ENCODE measurements around the gene RUFY2. TPM values are rescaled to one million over a fixed set of nuclear protein-coding genes. Genes with fewer than 3 reads are reported as not detected.
A peak's percentile ranks its signal among the peaks of the same experiment; 100 is the strongest.
"Not testable (repeated sequence)": the region's sequence is repeated elsewhere in the genome, so short reads cannot be mapped to it uniquely, and the experiment has no call there.

Gene RUFY2, protein sequence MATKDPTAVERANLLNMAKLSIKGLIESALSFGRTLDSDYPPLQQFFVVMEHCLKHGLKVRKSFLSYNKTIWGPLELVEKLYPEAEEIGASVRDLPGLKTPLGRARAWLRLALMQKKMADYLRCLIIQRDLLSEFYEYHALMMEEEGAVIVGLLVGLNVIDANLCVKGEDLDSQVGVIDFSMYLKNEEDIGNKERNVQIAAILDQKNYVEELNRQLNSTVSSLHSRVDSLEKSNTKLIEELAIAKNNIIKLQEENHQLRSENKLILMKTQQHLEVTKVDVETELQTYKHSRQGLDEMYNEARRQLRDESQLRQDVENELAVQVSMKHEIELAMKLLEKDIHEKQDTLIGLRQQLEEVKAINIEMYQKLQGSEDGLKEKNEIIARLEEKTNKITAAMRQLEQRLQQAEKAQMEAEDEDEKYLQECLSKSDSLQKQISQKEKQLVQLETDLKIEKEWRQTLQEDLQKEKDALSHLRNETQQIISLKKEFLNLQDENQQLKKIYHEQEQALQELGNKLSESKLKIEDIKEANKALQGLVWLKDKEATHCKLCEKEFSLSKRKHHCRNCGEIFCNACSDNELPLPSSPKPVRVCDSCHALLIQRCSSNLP
- 10 to 100 TPM; 19.0 to 33.7 (median 31.1) TPM for polyA plus RNA-seq (ENCODE audit: insufficient read length in 3 of 3)
- long read RNA-seq, donor 1, result 0 reads
- long read RNA-seq, donor 2, partial matches to known transcripts, result 0 of 2 reads
- long read RNA-seq, donor 2, other reads (novel, unspliced or antisense), result 0 of 2 reads
- long read RNA-seq, donor 3, result 0 reads
- long read RNA-seq, donor 4, partial matches to known transcripts, result 0 of 2 reads
- long read RNA-seq, donor 4, other reads (novel, unspliced or antisense), result 0 of 2 reads
- long read RNA-seq, donor 5, result 0 reads
- long read RNA-seq, donor 6, partial matches to known transcripts, result 0 of 2 reads
- long read RNA-seq, donor 6, other reads (novel, unspliced or antisense), result 0 of 2 reads
- long read RNA-seq, donor 7, full-length matches to known transcripts, result 3 of 3 reads
- long read RNA-seq, donor 7, partial matches to known transcripts, result 0 of 3 reads
- long read RNA-seq, donor 7, other reads (novel, unspliced or antisense), result 0 of 3 reads
- long read RNA-seq, donor 8, partial matches to known transcripts, result 64 of 88 reads
- long read RNA-seq, donor 8, other reads (novel, unspliced or antisense), result 22 of 88 reads
- long read RNA-seq, donor 9, partial matches to known transcripts, result 215 of 320 reads
- long read RNA-seq, donor 9, other reads (novel, unspliced or antisense), result 103 of 320 reads
- long read RNA-seq, donor 10, result 0 reads
- long read RNA-seq, donor 11, partial matches to known transcripts, result 0 of 1 reads
- long read RNA-seq, donor 11, other reads (novel, unspliced or antisense), result 0 of 1 reads
- long read RNA-seq, donor 12, partial matches to known transcripts, result 0 of 6 reads
- long read RNA-seq, donor 12, other reads (novel, unspliced or antisense), result 0 of 6 reads
- long read RNA-seq, donor 13, partial matches to known transcripts, result 0 of 3 reads
- long read RNA-seq, donor 13, other reads (novel, unspliced or antisense), result 0 of 3 reads
- long read RNA-seq, donor 14, result 0 reads
- long read RNA-seq, donor 15, result 0 reads
- long read RNA-seq, donor 16, partial matches to known transcripts, result 0 of 1 reads
- long read RNA-seq, donor 16, other reads (novel, unspliced or antisense), result 0 of 1 reads

DNA sequence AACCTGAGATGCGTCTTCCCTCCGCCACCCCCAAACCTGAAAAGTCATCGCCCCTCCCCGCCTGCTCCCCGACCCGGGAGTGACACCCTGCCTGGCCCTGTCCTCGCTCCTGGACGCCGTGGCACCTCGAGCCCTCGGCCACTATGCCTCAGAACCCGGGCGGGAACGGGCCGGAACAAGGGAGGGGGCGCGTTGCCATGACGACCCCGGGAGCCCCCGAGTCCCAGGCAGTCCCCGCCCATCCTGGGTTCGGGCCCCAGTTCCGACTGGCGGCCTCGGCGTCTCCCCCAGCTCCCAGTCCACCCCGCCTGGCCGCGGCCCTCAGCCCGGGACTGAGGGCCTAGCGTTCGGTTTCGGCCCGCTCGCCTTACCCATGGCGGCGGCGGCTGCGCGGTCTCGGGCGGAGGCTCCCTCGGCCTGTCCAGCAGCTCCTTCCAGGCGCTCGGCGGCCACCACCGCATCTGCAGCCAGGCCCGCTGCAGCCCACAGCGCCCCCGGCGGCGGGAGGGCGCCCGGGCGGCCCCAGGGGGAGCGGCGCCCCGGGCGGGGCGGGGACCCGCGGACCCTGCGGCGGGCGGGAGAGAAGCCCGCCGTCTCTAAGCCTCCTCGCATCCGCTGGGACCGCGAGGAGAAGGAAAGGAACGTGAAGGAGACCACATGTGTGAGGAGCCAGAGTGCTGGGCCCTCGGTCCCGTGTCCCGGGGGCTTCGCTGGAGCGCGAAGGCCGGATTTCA lies at the start of gene RUFY2:
TSS of gene RUFY2 (minus strand) at position 463 of the 734 bp plus-strand sequence. CDS start at position 375, 88 bp downstream.
- DNase-seq, result peak; percentile 84

DNA sequence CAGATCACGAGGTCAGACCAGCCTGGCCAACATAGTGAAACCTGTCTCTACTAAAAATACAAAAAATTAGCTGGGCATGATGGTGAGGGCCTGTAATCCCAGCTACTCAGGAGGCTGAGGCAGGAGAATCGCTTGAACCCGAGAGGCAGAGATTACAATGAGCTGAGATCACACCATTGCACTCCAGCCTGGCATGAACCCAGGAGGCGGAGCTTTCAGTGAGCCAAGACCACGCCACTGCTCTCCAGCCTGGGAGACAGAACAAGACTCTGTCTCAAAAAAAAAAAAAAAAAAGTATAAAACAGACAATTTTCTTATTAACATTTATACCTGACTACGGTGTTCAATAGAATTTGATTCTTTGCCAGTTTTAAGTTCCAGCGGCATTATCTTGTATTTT lies 42.6 kb upstream of the RUFY2 start:
- not testable (repeated sequence) for DNase-seq

DNA sequence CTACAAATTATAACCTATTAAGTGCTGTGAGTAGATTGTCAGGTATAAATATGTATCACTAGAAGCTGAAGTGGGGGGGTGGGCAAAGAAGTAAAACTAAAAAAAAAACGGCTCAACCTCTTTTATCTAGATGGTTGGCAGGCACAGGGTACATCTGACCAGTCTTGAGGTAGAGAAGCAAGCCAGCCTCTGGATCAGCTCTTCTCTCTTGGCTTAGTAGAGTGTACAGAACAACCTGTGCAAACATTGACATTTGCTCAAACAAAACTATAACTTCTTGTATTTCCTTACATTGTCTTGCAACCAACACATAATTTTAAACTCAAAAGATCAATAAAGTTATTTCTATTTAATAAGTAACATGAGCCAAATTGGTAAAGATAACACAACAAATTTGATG lies 39.1 kb upstream of the RUFY2 start:
- DNase-seq, result no peak

DNA sequence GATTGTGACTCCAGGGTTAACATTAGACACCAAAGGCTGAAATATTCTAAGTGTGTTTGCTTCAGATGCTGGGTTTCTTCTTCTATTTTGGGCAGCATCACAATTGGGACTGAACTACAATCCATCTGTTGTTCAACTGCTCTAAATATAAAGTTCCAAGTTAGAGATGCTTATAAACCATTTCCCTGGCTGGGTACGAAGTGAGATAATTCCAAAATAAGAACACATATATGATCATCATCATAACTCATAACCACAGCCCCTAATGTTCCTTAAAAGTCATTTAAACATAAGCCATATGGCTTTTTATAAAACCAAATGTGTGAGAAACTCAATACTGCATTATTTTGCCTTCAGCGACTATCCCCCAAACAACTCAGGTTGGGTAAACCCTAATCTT lies 35.9 kb upstream of the RUFY2 start:
- no peak for DNase-seq

DNA sequence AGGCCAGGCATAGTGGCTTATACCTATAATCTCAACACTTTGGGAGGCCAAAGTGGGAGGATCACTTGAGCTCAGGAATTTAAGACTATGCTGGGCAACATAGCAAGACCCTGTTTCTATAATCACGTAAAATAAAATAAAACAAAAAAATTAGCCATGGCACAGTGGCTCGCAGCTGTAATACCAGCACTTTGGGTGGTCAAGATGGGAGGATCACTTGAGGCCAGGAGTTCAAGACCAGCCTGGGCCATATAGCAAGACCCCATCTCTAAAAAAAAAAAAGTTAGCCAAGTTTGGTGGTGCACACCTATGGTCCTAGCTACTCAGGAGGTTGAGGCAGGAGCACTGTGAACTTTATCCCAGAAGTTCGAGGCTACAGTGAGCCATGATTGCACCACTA lies 33.8 kb upstream of the RUFY2 start:
- DNase-seq, result no peak

DNA sequence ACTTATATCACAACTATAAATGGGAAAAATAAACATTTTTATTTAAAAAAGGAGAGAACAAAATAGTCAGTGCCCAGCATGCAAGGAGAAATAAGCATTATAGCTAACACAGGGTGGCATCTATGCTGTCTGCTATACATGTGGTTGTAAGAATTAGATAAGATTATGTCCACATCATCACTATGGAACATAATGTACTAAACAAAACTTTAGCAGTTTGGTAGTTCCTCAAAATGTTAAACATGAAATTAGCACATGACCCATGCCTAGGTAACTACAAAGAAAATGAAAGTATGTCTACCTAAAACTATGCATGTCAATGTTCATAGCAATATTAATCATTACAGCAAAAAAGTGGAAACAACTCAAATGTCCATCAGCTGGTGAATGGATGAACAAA lies 28.7 kb upstream of the RUFY2 start:
- no peak for DNase-seq

DNA sequence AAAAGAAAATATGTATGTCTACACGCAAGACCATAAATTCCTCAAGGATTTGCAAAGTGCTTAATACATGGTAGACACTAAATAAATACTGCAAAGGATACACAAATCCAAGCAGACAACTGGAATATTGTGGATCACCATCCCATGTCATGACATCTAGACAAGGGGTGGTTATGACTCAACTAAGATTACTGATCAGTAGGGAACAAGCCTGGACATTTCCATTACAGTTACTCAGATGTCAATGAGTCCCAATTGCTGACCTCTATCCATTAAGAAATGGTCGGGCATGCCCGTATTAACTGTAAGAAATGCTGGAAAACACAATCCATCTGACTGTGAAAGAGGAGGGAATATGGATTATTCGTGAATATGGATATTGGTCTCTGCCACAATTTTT lies 27.6 kb upstream of the RUFY2 start:
- no peak for DNase-seq

DNA sequence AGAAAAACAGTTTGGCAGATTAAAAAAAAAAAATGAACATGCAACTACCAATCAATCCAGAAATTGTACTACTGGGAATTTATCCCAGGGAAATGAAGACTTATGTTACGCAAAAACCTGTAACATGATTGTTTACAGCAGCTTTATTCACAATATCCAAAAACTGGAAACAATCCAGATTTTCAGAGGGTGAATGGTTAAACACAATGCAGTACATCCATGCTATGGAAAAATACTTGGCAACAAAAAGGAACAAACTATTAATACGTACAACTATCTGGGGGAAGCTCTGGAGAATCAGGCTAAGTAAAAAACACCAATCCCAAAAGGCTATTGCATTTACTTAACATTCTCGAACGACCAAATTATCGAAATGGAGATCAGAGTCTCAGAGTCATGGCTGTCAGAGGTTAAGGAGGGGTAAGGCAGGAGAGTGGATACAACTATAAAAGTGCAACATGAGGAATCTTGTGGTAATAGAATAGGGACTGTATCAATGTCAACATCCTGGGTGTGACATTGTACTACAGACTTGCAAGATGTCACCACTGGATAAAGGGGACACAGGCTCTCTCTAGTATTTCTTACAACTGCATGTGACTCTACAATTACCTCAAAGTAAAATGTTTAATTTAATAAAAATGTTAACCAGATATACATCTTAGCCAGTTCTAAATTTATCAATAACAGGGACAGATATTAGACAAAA lies 21.5 kb upstream of the RUFY2 start:
- DNase-seq, result no peak

DNA sequence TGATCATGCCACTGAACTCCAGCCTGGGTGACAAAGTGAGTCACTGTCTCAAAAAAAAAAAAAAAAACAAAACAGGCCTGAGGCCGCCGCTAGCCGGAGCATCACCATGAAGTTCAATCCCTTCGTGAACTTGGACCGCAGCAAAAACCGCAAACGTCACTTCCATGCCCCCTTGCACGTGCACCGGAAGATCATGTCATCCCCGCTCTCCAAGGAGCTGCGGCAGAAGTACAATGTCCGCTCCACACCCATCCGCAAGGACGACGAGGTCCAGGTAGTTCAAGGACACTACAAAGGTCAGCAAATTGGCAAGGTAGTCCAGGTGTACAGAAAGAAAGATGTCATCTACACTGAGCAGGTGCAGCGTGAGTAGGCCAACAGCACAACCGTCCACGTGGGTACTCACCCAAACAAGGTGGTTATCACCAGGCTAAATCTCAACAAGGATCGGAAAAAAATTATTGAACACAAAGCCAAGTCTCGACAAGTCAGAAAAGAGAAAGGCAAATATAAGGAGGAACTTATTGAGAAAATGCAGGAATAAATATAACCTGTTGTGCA lies 17.5 kb upstream of the RUFY2 start:
- no peak for DNase-seq

DNA sequence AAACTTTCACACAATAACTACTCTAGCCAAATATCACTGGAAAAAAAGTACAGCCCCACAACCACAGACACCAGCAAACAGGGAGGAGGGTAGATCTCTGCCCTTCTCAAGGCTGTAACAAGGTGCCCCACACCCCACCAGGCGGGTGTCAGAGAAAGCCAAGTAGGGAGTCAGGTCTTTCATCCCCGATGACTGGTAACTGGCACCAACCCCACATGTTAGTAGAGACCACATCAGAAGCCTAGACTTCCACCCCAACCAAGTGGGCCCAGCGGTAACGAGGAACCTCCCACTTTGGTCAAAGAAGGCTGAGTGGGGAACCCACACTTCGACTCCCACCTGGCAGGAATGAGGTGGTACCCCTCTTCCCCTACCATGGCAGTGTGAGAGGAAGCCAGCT lies 16.4 kb upstream of the RUFY2 start:
- no peak for DNase-seq

DNA sequence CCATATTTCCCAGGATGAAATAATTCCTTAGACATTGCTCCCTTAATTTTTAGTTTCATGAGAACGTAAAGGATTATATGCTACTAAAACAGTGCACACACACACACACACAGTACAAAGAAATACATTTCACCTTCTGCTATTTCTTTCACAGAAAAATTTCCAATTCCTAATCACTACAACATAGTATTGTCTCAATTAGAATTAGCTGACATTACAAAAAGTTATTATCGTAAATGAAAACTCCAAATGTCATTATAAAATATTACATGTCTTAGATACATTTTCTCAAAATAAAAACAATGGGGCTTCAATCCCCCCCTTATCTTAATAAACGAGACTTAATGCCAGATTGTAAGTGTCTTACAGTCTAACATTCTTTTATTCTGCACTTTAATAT lies 12.3 kb upstream of the RUFY2 start:
- no peak for DNase-seq

DNA sequence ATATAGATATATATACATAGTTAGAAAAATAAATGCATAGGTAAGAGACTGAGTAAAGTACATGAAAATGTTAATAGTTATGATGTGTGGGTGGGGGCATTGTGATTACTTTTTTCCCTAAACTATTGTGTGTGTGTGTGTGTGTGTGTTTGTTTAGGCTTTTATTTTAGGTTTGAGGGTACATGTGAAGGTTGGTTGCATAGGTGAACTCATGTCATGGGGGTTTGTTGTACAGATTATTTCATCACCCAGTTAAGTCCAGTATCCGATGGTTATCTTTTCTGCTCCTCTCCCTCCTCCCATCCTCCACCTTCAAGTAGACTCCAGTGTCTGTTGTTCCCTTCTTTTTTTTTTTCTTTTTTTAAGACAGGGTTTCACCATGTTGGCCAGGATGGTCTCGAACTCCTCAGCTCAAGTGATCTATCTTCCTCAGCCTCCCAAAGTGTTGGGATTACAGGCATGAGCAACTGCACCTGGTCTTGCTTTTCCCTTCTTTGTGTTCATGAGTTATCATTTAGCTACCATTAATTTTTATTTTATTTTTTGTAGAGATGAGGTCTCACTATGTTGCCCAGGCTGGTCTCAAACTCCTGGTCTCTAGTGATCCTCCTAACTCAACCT lies 1.9 kb upstream of the RUFY2 start:
- DNase-seq, result no peak

DNA sequence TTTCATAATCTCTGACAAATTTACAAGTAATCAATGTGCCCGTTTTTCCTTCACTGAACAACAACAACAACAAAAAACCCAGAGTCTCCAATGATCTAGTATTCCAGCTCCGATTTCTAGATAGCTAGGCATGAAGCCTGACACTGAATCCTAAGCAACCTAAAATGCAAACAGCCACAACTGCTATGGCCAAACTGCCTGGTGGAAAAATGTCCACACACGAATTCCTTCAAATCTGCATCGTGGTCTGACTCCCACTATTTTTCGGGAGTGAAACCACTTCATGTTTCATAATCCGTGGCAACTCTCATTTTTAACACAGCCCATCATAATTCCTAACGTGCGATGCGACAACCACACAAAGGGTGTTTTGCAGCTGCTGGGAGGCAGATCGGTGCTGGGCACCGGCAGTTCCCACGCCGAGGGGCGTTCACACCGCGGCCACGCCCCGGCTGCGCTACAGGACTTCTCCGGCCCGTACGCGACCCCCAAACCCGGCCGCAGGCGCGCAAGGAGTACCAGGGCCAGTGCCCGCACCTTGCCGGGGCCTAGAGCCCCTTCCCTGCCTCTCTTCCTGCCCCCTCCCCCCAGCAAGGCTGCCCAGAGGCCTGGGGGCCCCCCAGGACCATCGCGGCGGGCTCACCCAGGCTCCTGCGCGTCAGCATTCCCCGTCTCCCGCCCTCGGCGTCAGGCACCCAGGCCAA lies 814 bp downstream of the RUFY2 start:
- DNase-seq, result peak; percentile 69

DNA sequence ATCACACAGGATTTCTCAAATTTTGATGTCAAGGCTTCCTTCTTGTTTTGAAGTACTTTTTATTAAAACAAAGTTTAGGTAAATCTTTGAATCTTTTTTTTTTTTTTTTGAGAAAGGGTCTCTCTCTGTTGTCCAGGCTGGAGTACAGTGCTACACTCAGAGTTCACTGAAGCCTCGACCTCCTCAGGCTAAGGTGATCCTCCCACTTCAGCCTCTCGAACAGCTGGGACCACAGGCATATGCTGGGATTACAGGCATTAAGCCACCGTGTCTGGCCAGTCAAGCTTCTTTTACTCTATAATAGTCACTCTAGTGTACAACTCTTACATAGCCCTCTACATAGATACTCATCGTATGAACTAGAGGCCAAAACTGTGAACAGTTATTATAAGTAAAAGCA lies 3.4 kb downstream of the RUFY2 start:
- no peak for DNase-seq

DNA sequence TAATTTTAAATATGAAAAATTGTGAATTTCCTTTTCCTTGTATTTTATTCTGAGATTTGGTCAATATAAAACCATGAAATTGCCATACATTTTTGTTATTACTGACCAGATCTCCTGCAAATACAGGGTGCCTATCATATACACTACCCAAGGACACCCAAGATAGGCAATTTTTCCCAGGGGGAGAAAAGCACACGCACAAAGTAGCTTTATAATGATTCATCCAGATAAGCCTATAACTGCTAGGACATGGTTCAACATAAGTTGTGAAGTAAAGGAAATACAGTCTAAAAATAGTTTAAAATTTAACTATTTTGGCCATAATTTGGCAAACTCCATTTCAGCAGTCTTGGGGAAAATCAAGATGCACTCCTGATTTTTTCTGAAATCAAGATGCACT lies 4.8 kb downstream of the RUFY2 start:
- no peak for DNase-seq

DNA sequence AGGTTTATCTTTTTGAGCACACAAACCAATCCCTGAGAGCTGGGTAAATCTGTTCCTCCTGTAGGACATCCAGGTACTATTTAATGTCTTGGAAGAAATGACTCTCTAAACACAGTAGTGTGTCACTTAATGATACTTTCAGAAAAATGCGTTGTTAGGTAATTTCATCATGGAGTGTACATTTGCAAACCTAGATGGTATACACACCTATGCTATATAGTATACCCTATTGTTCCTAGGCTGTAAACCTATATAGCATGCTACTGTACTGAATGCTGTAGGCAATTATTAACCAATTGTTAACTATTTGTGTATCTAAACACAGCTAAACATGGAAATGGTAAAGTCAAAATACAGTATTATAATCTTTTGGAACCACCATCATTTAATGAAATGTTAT lies 10.1 kb downstream of the RUFY2 start:
- no peak for DNase-seq

DNA sequence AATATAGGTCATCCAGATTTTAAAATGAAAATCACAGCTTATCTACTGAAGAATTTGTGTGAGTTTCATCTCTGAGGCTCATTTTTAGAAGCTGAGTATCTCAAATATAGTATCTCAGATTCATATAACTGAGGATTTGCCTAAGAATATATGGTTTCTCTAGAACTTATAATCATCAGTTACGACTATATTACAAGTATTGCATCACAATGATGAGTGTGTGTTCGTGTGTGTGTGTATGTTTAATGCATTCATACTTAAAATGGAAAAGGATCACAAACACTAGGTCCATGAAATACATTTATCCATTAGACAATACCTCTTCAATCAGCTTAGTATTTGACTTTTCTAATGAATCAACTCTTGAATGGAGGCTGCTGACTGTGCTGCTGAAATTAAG lies 21.3 kb downstream of the RUFY2 start:
- no peak for DNase-seq

DNA sequence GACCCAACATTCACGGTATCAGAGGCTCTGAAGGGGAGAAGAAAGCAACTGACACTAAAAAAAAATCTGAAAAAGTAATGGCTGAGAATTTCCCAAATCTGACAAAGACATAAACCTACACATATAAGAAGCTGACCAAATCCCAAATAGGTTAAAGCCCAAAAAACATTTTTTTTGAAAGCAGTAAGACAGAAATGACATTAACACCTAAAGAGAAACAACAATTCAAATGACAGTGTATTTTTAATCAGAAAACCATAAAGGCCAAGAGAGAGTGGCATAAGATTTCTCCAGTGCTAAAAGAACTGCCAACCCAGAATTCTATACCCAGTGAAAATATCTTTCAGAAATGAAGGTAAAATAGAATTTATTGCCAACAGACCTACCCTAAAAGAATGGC lies 35.5 kb downstream of the RUFY2 start:
- DNase-seq, result no peak

DNA sequence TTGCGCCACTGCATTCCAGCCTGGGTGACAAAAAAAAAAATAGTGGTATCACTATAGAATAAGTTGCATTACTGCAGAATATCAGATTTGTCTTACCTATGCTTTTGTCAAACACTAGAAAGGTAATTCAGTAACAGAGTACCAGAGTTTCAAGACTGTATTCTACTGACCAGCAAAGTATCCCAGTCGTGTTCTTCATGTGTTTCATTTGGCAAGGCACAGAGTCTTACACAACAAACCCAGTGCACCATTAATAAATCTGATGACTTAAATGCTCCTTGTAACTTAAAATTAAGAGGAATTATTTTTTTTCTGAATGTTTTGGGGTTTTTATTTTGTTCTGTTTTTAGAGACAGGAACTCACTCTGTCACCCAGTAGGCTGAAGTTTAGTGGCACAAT lies 40.0 kb downstream of the RUFY2 start:
- no peak for DNase-seq
